Neural progenitor cell (in vitro differentiated cells): Measurements from ENCODE around the gene KIF11. TPM values are rescaled to one million over a fixed set of nuclear protein-coding genes. Genes with fewer than 3 reads are reported as not detected.
A peak's percentile ranks its signal among the peaks of the same experiment; 100 is the strongest.

Experiments used
- DNase-seq: peaks from one replicate; pipeline ENCODE4 v3.0.0-alpha.2; 2016; ENCODE audit warnings: low spot score
- H2AFZ ChIP-seq: fragments of 200-600 bp; sonication (generic); replicated peaks from 2 replicates; pipeline ENCODE4 v1.6.1; 2016; ENCODE audit warnings: antibody characterized with exemption
- H3F3A ChIP-seq: fragments of 200-600 bp; sonication (generic); 2 replicates; pipeline ENCODE4 v1.6.1; 2016; ENCODE audit warnings: antibody characterized with exemption, low read depth
- H3K27ac ChIP-seq: fragments of 200-600 bp; sonication (generic); 2 replicates; pipeline ENCODE4 v1.5.1; 2016; ENCODE audit warnings: mild to moderate bottlenecking
- H3K27me3 ChIP-seq: fragments of 200-600 bp; sonication (generic); 2 replicates; pipeline ENCODE4 v1.6.1; 2016; ENCODE audit warnings: mild to moderate bottlenecking, moderate library complexity
- H3K36me3 ChIP-seq: fragments of 200-600 bp; sonication (generic); 2 replicates; pipeline ENCODE4 v1.5.1; 2016
- H3K4me1 ChIP-seq: fragments of 200-600 bp; sonication (generic); 2 replicates; pipeline ENCODE4 v1.6.1; 2016; ENCODE audit warnings: mixed run types
- H3K4me2 ChIP-seq: fragments of 200-600 bp; sonication (generic); 2 replicates; pipeline ENCODE4 v1.6.1; 2016
- H3K4me3 ChIP-seq: fragments of 200-600 bp; sonication (generic); 2 replicates; pipeline ENCODE4 v1.5.1; 2016
- H3K79me2 ChIP-seq: fragments of 200-600 bp; sonication (generic); 2 replicates; pipeline ENCODE4 v1.6.1; 2016; ENCODE audit warnings: low read depth
- H3K9ac ChIP-seq: fragments of 200-600 bp; sonication (generic); 2 replicates; pipeline ENCODE4 v1.6.1; 2016
- H3K9me3 ChIP-seq: fragments of 200-600 bp; sonication (generic); 2 replicates; pipeline ENCODE4 v1.5.1; 2016; ENCODE audit warnings: low read depth
- H4K20me1 ChIP-seq: fragments of 200-600 bp; sonication (generic); 2 replicates; pipeline ENCODE4 v1.6.1; 2016; ENCODE audit warnings: low read depth
- H3K27ac Mint-ChIP-seq: 3 replicates; pipeline ENCODE4 v1.8.0; 2021; ENCODE audit warnings: mixed read lengths
- H3K27me3 Mint-ChIP-seq: 2 replicates; pipeline ENCODE4 v1.8.0; 2022; ENCODE audit warnings: low read depth, mild to moderate bottlenecking, inconsistent platforms, moderate library complexity, mixed read lengths; ENCODE audit not compliant: insufficient read depth
- H3K36me3 Mint-ChIP-seq: 3 replicates; pipeline ENCODE4 v1.8.0; 2021; ENCODE audit warnings: mixed read lengths
- H3K4me1 Mint-ChIP-seq: 3 replicates; pipeline ENCODE4 v1.8.0; 2021; ENCODE audit warnings: mixed read lengths
- H3K4me3 Mint-ChIP-seq: 3 replicates; pipeline ENCODE4 v1.8.0; 2021; ENCODE audit warnings: mild to moderate bottlenecking, moderate library complexity, mixed read lengths
- H3K9me3 Mint-ChIP-seq: 3 replicates; pipeline ENCODE4 v1.8.0; 2020; ENCODE audit warnings: mixed read lengths
- CTCF ChIP-seq: fragments of 200-600 bp; sonication (generic); IDR thresholded peaks from 2 replicates; pipeline ENCODE4 v1.5.1; 2017; ENCODE audit warnings: antibody characterized with exemption, mild to moderate bottlenecking
- EZH2 ChIP-seq: fragments of 200-600 bp; sonication (generic); IDR thresholded peaks from 2 replicates; pipeline ENCODE4 v1.6.1; 2017; ENCODE audit warnings: antibody characterized with exemption, mild to moderate bottlenecking, moderate library complexity
- EZH2phosphoT487 ChIP-seq: fragments of 200-600 bp; sonication (generic); IDR thresholded peaks from 2 replicates; pipeline ENCODE4 v1.6.1; 2017; ENCODE audit warnings: antibody characterized with exemption
- total RNA-seq: library from RNA; depleted of rRNA; stranded (reverse); fragments of >200 nt; gene quantifications from 2 replicates; pipeline ENCODE4 v1.2.3, GENCODE V29; 2015; ENCODE audit warnings: low replicate concordance

The KIF11 gene
- total RNA-seq, 1 donor from 2014 or later: 128 TPM

- peak overlapping the region; percentile 19 for H3K27ac Mint-ChIP-seq
- H3K27ac ChIP-seq: no peak overlapping the region
Observed at GRCh38 chr10:92572362-92573090, 20.4 kb upstream of the KIF11 start.

GRCh38 chr10:92573091-92573797 is 19.7 kb upstream of the KIF11 start:
- Histone ChIP-seq H3K27ac (no peak overlapping the region), H3K36me3 (no peaks in the 10 kb centered on the region), H3K9ac (peak overlapping the region; percentile 49), H3K9me3 (no peaks in the 10 kb centered on the region), H4K20me1 (peaks cover 38% of the 10 kb centered on the region), H3K4me3 (peak overlapping the region; percentile 70), H2AFZ (peak overlapping the region; percentile 98), H3K27me3 (no peaks in the 10 kb centered on the region), H3F3A (peaks cover 37% of the 10 kb centered on the region), H3K4me1 (peaks cover 21% of the 10 kb centered on the region), H3K4me2 (peak overlapping the region; percentile 89), H3K79me2 (peaks cover 54% of the 10 kb centered on the region)
- Mint-ChIP-seq H3K4me1 (peaks cover 32% of the 10 kb centered on the region), H3K27me3 (no peaks in the 10 kb centered on the region), H3K9me3 (no peaks in the 10 kb centered on the region), H3K4me3 (peak overlapping the region; percentile 84), H3K27ac (no peak overlapping the region), H3K36me3 (peaks cover 3% of the 10 kb centered on the region)
- TF ChIP-seq EZH2phosphoT487 (peak; percentile 39), EZH2 (no peak)
- peak; percentile 57 for DNase-seq

More at GRCh38 chr10:92572362-92573090, 20.4 kb upstream of the KIF11 start:
- Histone ChIP-seq H3F3A (peaks cover 37% of the 10 kb centered on the region), H3K79me2 (peaks cover 61% of the 10 kb centered on the region), H3K4me1 (peaks cover 27% of the 10 kb centered on the region), H3K4me3 (peak overlapping the region; percentile 70), H3K36me3 (no peaks in the 10 kb centered on the region), H3K4me2 (peak overlapping the region; percentile 89), H3K9ac (peak overlapping the region; percentile 49), H3K27me3 (no peaks in the 10 kb centered on the region), H2AFZ (peak overlapping the region; percentile 98), H4K20me1 (peaks cover 45% of the 10 kb centered on the region), H3K9me3 (no peaks in the 10 kb centered on the region)
- H3K4me1 Mint-ChIP-seq: peaks cover 36% of the 10 kb centered on the region
- peaks cover 3% of the 10 kb centered on the region for H3K36me3 Mint-ChIP-seq
- H3K9me3 Mint-ChIP-seq: no peaks in the 10 kb centered on the region
- H3K27me3 Mint-ChIP-seq: no peaks in the 10 kb centered on the region
- TF ChIP-seq EZH2phosphoT487 (no peak), CTCF (no peak), EZH2 (no peak)
- H3K4me3 Mint-ChIP-seq: peak overlapping the region; percentile 84
- DNase-seq: peak; percentile 30

GRCh38 chr10:92573798-92574547 is 19.0 kb upstream of the KIF11 start, which contains the start of gene IDE:
TSS of gene IDE (minus strand) at chr10:92574093. CDS start at chr10:92574019, 74 bp downstream.
- Histone ChIP-seq H3K79me2 (peaks cover 47% of the 10 kb centered on the region), H3K4me2 (peak within 1 kb of the TSS; percentile 89), H3F3A (peaks cover 37% of the 10 kb centered on the region), H3K4me3 (peak within 1 kb of the TSS; percentile 70), H3K9me3 (no peaks in the 10 kb centered on the region), H3K27me3 (no peaks in the 10 kb centered on the region), H3K27ac (peak within 1 kb of the TSS; percentile 90), H3K4me1 (peaks cover 20% of the 10 kb centered on the region), H4K20me1 (peaks cover 35% of the 10 kb centered on the region), H3K9ac (peak within 1 kb of the TSS; percentile 49), H3K36me3 (no peaks in the 10 kb centered on the region), H2AFZ (peak within 1 kb of the TSS; percentile 98)
- peak within 1 kb of the TSS; percentile 84 for H3K4me3 Mint-ChIP-seq
- peak within 1 kb of the TSS; percentile 88 for H3K27ac Mint-ChIP-seq
- peaks cover 3% of the 10 kb centered on the region for H3K36me3 Mint-ChIP-seq
- H3K27me3 Mint-ChIP-seq: no peaks in the 10 kb centered on the region
- TF ChIP-seq CTCF: peak; percentile 74
- TF ChIP-seq EZH2: no peak
- H3K4me1 Mint-ChIP-seq: peaks cover 32% of the 10 kb centered on the region
- H3K9me3 Mint-ChIP-seq: no peaks in the 10 kb centered on the region
- DNase-seq: peak; percentile 94
